Measurements from ENCODE around the gene MAP2K2.

GRCh38 chr19:4122480-4122879 is 1.4 kb downstream of the MAP2K2 start:
- TF ChIP-seq REST (IDR thresholded peaks at IDR 0.05; ENCODE audit: borderline replicate concordance) (no peak), TAF1 (IDR thresholded peaks at IDR 0.05; ENCODE audit: low read depth) (no peak), RAD21 (conservative IDR thresholded peaks at IDR 0.05) (no peak), CTCF (IDR thresholded peaks at IDR 0.05; ENCODE audit: poor library complexity, severe bottlenecking) (no peak), EP300 (conservative IDR thresholded peaks at IDR 0.05; ENCODE audit: poor library complexity, severe bottlenecking) (no peak), POLR2AphosphoS5 (IDR thresholded peaks at IDR 0.05) (no peak), MXI1 (conservative IDR thresholded peaks at IDR 0.05; ENCODE audit: poor library complexity, severe bottlenecking) (no peak), EZH2 (IDR thresholded peaks at IDR 0.05; ENCODE audit: borderline replicate concordance, insufficient read depth, low read length, poor library complexity, severe bottlenecking) (no peak), SMC3 (conservative IDR thresholded peaks at IDR 0.05; ENCODE audit: poor library complexity) (no peak)

Measured in neural cell (in vitro differentiated cells).